PC-3 (cell line): ENCODE results near the gene RASL10A.

Experiments
- EZH2 ChIP-seq: fragments of 300-600 bp; sonication (generic); IDR thresholded peaks from one replicate; pipeline ENCODE4 v1.6.1; 2017; ENCODE audit warnings: antibody characterized with exemption, mild to moderate bottlenecking, low read length; ENCODE audit not compliant: unreplicated experiment
- EZH2phosphoT487 ChIP-seq: fragments of 300-600 bp; sonication (generic); IDR thresholded peaks from 2 replicates; pipeline ENCODE4 v1.6.1; 2018; ENCODE audit warnings: mild to moderate bottlenecking, antibody characterized with exemption, low read length, borderline replicate concordance
- TF ChIP-seq, protein P1 (sequence below): fragments of 300-600 bp; sonication (generic); conservative IDR thresholded peaks from 2 replicates; pipeline ENCODE4 v1.5.1; 2017; ENCODE audit warnings: antibody characterized with exemption, low read depth, mild to moderate bottlenecking, low read length

DNA sequence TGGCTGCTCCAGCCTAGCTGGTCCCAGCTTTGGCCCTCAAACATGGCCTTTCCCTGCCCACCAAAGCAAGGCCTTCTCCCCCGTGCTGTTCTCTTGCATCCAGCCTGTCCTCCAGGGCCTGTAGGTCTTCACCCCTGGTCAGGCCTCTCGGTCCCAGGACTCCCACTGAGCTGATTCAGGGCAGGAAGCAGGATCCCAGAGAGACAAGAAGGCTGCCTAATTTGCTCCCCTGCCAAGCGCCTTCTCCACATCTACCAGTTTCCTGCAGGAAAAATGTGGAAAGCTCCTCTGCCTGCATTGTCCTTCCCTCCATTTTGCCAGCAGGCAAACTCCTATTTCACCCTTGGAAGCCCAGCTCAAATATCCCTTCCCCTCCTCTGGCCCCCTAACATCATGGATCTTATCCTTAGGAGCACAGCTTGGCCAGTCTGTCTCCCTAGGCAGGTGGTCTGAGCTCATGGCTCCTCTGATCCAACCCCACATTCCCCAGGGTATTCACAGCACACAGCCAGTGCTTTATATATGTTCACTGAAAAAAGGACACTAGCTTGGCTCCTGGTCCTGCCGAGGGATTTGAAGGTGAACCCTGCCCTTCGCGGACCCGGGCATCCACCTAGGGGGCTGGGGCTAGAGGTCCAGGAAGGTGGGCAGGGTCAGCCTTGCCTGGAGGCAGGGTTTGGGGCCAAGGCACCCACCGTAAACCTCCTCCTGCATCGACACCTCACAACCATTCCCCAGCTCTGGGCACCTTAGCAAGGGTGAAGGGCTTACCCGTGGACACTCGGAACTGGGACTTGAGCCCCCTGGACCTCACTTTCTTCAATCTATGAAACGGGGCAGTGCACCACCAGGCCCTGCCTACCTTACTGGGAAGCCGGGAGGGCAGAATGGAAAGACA lies 48.7 kb downstream of the RASL10A start:
- TF ChIP-seq, protein P1, sequence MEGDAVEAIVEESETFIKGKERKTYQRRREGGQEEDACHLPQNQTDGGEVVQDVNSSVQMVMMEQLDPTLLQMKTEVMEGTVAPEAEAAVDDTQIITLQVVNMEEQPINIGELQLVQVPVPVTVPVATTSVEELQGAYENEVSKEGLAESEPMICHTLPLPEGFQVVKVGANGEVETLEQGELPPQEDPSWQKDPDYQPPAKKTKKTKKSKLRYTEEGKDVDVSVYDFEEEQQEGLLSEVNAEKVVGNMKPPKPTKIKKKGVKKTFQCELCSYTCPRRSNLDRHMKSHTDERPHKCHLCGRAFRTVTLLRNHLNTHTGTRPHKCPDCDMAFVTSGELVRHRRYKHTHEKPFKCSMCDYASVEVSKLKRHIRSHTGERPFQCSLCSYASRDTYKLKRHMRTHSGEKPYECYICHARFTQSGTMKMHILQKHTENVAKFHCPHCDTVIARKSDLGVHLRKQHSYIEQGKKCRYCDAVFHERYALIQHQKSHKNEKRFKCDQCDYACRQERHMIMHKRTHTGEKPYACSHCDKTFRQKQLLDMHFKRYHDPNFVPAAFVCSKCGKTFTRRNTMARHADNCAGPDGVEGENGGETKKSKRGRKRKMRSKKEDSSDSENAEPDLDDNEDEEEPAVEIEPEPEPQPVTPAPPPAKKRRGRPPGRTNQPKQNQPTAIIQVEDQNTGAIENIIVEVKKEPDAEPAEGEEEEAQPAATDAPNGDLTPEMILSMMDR = no peak
- no peak for TF ChIP-seq EZH2phosphoT487
- no peak for TF ChIP-seq EZH2
